Nephron (organoid): ENCODE data around the gene USP32.

Experiments
- H3K27ac Mint-ChIP-seq, 3 experiments: 2 replicates each; pipeline ENCODE4 v1.8.0; 2020; ENCODE audit warnings: mixed read lengths in 3 of 3, mild to moderate bottlenecking in 2 of 3, moderate library complexity in 1 of 3
- H3K27me3 Mint-ChIP-seq: 2 replicates; pipeline ENCODE4 v1.8.0; 2021; ENCODE audit warnings: low read depth, mild to moderate bottlenecking, moderate library complexity, mixed read lengths
- H3K36me3 Mint-ChIP-seq: 2 replicates; pipeline ENCODE4 v1.8.0; 2020; ENCODE audit warnings: low read depth, mixed read lengths
- H3K4me1 Mint-ChIP-seq: 2 replicates; pipeline ENCODE4 v1.8.0; 2020; ENCODE audit warnings: mixed read lengths
- H3K4me3 Mint-ChIP-seq, 3 experiments: 2 replicates each; pipeline ENCODE4 v1.8.0; 2020; ENCODE audit warnings: mild to moderate bottlenecking in 3 of 3, mixed read lengths in 3 of 3, moderate library complexity in 2 of 3
- H3K9me3 Mint-ChIP-seq: 2 replicates; pipeline ENCODE4 v1.8.0; 2020; ENCODE audit warnings: mixed read lengths
- TF ChIP-seq, protein P1 (sequence below), 3 experiments: fragments of 200-600 bp; sonication (generic); IDR thresholded peaks; one replicate each; pipeline ENCODE4 v1.5.0; 2021; ENCODE audit warnings: antibody characterized with exemption in 3 of 3; ENCODE audit not compliant: unreplicated experiment in 3 of 3

The USP32 gene

DNA sequence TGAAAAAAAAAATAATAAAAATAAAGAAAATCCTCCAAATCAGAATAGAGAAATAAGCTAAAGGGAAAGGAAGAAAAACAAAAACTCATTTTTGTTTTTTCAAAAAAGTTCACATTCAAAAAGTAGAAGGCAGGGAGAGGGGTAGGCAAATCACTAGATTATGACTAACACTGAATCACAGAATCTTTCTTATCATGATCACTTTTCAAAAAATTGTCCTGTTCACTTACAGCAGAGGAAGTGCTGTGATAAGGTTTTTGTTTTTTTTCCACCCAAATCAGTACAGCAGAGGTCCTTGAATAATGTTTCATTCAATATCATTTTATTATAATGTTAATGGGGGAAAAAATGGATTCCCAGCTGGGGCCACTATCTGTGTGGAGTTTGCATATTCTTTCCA, 135.8 kb downstream of the USP32 start:
- TF ChIP-seq, protein P1, sequence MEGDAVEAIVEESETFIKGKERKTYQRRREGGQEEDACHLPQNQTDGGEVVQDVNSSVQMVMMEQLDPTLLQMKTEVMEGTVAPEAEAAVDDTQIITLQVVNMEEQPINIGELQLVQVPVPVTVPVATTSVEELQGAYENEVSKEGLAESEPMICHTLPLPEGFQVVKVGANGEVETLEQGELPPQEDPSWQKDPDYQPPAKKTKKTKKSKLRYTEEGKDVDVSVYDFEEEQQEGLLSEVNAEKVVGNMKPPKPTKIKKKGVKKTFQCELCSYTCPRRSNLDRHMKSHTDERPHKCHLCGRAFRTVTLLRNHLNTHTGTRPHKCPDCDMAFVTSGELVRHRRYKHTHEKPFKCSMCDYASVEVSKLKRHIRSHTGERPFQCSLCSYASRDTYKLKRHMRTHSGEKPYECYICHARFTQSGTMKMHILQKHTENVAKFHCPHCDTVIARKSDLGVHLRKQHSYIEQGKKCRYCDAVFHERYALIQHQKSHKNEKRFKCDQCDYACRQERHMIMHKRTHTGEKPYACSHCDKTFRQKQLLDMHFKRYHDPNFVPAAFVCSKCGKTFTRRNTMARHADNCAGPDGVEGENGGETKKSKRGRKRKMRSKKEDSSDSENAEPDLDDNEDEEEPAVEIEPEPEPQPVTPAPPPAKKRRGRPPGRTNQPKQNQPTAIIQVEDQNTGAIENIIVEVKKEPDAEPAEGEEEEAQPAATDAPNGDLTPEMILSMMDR (IDR thresholded peaks at IDR 0.05; ENCODE audit: unreplicated experiment in 3 of 3) = no peak
- Mint-ChIP-seq H3K9me3 (no peaks in the 10 kb centered on the region), H3K36me3 (peaks cover 29% of the 10 kb centered on the region)

DNA sequence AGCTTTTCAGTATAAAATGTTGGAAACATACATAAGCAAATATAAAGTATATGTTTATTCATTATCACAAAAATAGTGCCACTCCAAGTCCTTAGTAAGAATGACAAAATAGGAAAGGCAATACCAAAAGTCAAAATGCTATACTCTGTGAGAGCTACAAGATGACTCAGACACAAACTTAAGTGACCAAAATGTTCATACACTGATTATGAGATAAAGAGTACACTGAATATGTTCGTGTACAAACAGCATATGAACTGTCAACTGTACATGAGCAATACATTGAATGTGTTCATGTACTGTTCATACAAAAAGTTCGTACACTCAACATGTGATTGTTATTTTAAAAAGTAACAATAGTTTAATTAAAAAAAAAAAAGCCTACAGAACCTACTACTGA, 138.9 kb downstream of the USP32 start:
- peaks cover 10% of the 10 kb centered on the region for H3K9me3 Mint-ChIP-seq
- no peak overlapping the region for H3K27ac Mint-ChIP-seq
- H3K4me3 Mint-ChIP-seq = no peak overlapping the region
- H3K4me1 Mint-ChIP-seq = no peaks in the 10 kb centered on the region
- peaks cover 42% of the 10 kb centered on the region for H3K36me3 Mint-ChIP-seq
- TF ChIP-seq, protein P1 (IDR thresholded peaks at IDR 0.05; ENCODE audit: unreplicated experiment in 3 of 3) = no peak
- H3K27me3 Mint-ChIP-seq = no peaks in the 10 kb centered on the region

More for the DNA sequence above, 135.8 kb downstream of the USP32 start:
- Mint-ChIP-seq H3K4me3 (no peak overlapping the region), H3K4me1 (no peaks in the 10 kb centered on the region), H3K27me3 (no peaks in the 10 kb centered on the region), H3K27ac (no peak overlapping the region)

DNA sequence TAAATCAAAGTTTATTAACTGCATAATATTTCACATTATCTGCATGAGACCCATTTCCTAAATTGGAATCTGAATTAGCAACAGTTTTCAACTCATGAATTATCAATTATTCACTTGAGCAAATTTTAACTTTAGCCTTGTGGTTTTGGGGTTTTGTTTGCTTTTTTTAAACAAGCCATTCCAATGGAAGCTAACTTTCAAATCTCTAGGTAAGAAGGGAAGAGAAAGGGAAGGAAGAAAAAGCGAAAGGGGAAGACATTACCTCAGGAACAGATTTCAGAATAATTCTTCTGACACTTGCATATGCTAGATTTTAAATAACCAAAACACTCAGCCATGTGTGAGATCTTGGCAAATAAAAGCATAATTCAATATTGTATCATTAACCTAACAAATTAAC, 139.5 kb downstream of the USP32 start:
- H3K36me3 Mint-ChIP-seq = peaks cover 44% of the 10 kb centered on the region
- TF ChIP-seq, protein P1 (IDR thresholded peaks at IDR 0.05; ENCODE audit: unreplicated experiment in 3 of 3) = no peak
- H3K4me1 Mint-ChIP-seq = no peaks in the 10 kb centered on the region
- no peak overlapping the region for H3K27ac Mint-ChIP-seq
- H3K4me3 Mint-ChIP-seq = no peak overlapping the region
- H3K9me3 Mint-ChIP-seq = peaks cover 13% of the 10 kb centered on the region
- no peaks in the 10 kb centered on the region for H3K27me3 Mint-ChIP-seq

DNA sequence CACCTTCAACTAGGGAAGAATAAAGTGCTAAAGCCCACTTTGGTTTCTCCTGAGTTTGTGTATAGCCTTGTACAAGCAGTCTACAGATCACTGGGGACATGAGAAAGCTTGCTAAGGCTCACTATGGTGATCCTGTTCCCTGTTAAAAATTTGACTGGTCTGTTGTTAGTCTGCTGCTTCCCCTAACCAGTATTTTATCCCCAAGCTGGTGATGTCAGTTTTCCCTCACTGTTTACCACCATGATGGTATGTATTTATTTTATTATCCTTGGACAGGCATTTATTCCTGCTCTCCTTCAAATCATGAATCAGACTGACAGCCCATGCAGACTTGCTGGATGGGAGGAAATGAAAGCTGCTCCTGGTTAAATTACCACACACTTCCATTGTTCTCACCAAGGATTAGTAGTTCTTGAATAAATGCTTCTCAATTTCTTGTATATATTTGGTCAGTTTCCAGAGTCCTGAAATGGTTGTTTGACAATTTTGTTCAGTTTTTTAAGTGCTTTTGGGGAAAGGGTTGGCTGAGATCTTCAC, 142.6 kb downstream of the USP32 start:
- peaks cover 14% of the 10 kb centered on the region for H3K9me3 Mint-ChIP-seq
- peak overlapping the region in 2 of 3 experiments; percentile 79 to 89 for H3K27ac Mint-ChIP-seq
- no peaks in the 10 kb centered on the region for H3K27me3 Mint-ChIP-seq
- no peaks in the 10 kb centered on the region for H3K4me1 Mint-ChIP-seq
- H3K4me3 Mint-ChIP-seq = no peak overlapping the region
- peaks cover 41% of the 10 kb centered on the region for H3K36me3 Mint-ChIP-seq
- TF ChIP-seq, protein P1 (IDR thresholded peaks at IDR 0.05; ENCODE audit: unreplicated experiment in 3 of 3) = no peak

DNA sequence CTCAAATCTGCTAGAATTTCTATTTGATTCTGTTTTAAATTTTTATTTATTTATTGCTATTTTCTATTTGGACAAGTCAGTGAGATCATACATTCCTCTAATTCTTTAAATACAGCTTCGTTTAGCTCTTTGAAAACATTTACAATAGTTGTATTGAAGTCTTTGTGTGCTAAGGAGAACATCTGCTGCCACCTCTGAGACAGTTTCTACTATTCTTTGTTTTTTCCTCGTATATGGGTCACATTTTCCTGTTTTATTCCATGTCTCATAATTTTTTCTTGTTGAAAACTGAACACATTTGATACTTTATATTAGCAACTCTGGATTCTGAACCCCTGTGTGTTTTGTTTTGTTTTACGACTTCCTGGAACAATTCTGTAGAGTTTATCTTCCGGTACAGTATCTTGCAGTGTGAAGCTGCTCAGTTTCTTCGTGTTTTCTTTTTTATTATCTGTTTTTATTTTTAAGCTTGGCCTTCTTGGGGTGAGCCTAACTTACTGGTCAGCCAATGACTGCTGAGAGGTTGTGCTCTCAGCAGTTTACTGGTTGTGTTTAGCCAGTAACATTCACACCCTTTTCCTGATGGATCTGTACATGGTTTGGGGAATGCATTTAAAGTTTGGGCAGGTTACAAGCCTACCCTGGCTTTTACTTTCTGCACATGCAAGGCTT, 143.2 kb downstream of the USP32 start:
- H3K36me3 Mint-ChIP-seq = peaks cover 41% of the 10 kb centered on the region
- TF ChIP-seq, protein P1 (IDR thresholded peaks at IDR 0.05; ENCODE audit: unreplicated experiment in 3 of 3) = no peak
- H3K9me3 Mint-ChIP-seq = peaks cover 14% of the 10 kb centered on the region
- no peaks in the 10 kb centered on the region for H3K4me1 Mint-ChIP-seq
- H3K4me3 Mint-ChIP-seq = no peak overlapping the region
- peak overlapping the region in 2 of 3 experiments; percentile 79 to 89 for H3K27ac Mint-ChIP-seq
- no peaks in the 10 kb centered on the region for H3K27me3 Mint-ChIP-seq
